Fibroblast of lung (primary cell): Measurements from ENCODE around the gene EMILIN3. TPM values are rescaled to one million over a fixed set of nuclear protein-coding genes. Genes with fewer than 3 reads are reported as not detected.
A peak's percentile ranks its signal among the peaks of the same experiment; 100 is the strongest.

ENCODE experiments used
- DNase-seq, 2 donors: peaks; one replicate each; pipeline versions ENCODE4 v3.0.0 to v3.0.0-alpha.2; 2010; ENCODE audit warnings: low read depth in 2 of 2
- H2AFZ ChIP-seq: 2 replicates; pipeline ENCODE4 v1.5.1; 2012; ENCODE audit warnings: low read length, control low read depth, inconsistent platforms
- H3K27ac ChIP-seq: 2 replicates; pipeline ENCODE4 v1.5.1; 2011; ENCODE audit warnings: low read length, control low read depth; ENCODE audit not compliant: insufficient read depth
- H3K27me3 ChIP-seq: 2 replicates; pipeline ENCODE4 v1.5.1; 2011; ENCODE audit warnings: mild to moderate bottlenecking, low read length; ENCODE audit not compliant: control insufficient read depth, insufficient read depth
- H3K36me3 ChIP-seq: 2 replicates; pipeline ENCODE4 v1.5.1; 2011; ENCODE audit warnings: low read length; ENCODE audit not compliant: control insufficient read depth, insufficient read depth
- H3K4me1 ChIP-seq: 2 replicates; pipeline ENCODE4 v1.5.1; 2011; ENCODE audit warnings: low read length; ENCODE audit not compliant: control insufficient read depth, insufficient read depth; ENCODE audit errors: extremely low read depth
- H3K4me2 ChIP-seq: 2 replicates; pipeline ENCODE4 v1.5.1; 2011; ENCODE audit warnings: low read length, control low read depth; ENCODE audit not compliant: insufficient read depth; ENCODE audit errors: extremely low read depth
- H3K4me3 ChIP-seq, 4 experiments: fragments of 200-600 bp in 1 of 4; sonication (generic) in 1 of 4; replicated peaks in 1 of 4; 2 replicates each; pipeline ENCODE4 v1.5.1; 2011 to 2016; ENCODE audit warnings: low read length in 4 of 4, low read depth in 3 of 4, mild to moderate bottlenecking in 3 of 4, control low read depth in 2 of 4, inconsistent platforms in 1 of 4, mixed read lengths in 1 of 4; ENCODE audit not compliant: insufficient read depth in 1 of 4; ENCODE audit errors: control extremely low read depth in 1 of 4
- H3K79me2 ChIP-seq: 2 replicates; pipeline ENCODE4 v1.5.1; 2012; ENCODE audit warnings: mild to moderate bottlenecking, low read length, inconsistent platforms; ENCODE audit not compliant: control insufficient read depth, insufficient read depth
- H3K9ac ChIP-seq: 2 replicates; pipeline ENCODE4 v1.5.1; 2011; ENCODE audit warnings: mild to moderate bottlenecking, low read length, control low read depth; ENCODE audit not compliant: insufficient read depth
- H3K9me3 ChIP-seq: 2 replicates; pipeline ENCODE4 v1.5.1; 2012; ENCODE audit warnings: low read depth, low read length; ENCODE audit not compliant: control insufficient read depth, insufficient read depth
- H4K20me1 ChIP-seq: 2 replicates; pipeline ENCODE4 v1.5.1; 2011; ENCODE audit warnings: low read length; ENCODE audit not compliant: control insufficient read depth, insufficient read depth; ENCODE audit errors: extremely low read depth
- CTCF ChIP-seq, 2 donors: IDR thresholded peaks in 1 of 2; conservative IDR thresholded peaks in 1 of 2; 1 replicate in 1 of 2; 2 replicates in 1 of 2; pipeline ENCODE4 v1.5.1; 2011 to 2012; ENCODE audit warnings: low read length in 2 of 2, control low read depth in 1 of 2, inconsistent platforms in 1 of 2, low read depth in 1 of 2, mild to moderate bottlenecking in 1 of 2
- EZH2 ChIP-seq: IDR thresholded peaks from 2 replicates; pipeline ENCODE4 v1.5.1; 2012; ENCODE audit warnings: low read length, control low read depth, mild to moderate bottlenecking; ENCODE audit errors: missing control alignments
- polyA plus RNA-seq, 2 donors: library from polyadenylated mRNA; depleted of rRNA in 1 of 2; stranded (reverse) in 1 of 2; unstranded in 1 of 2; fragments of >200 nt; gene quantifications; 2 replicates each; pipeline ENCODE4 v1.2.1, GENCODE V29; 2011 to 2012; ENCODE audit warnings: missing spikeins in 1 of 2
- total RNA-seq: library from RNA; depleted of rRNA; stranded (reverse); fragments of >200 nt; gene quantifications from 2 replicates; pipeline ENCODE4 v1.2.1, GENCODE V29; 2014

The EMILIN3 gene
- total and polyA plus RNA-seq, 2 donors (not counting 1 experiment from before 2014, with no cell fraction given) = 0.05 to 0.17 TPM

- no peak overlapping the region for H3K4me2 ChIP-seq
- H3K4me3 ChIP-seq = no peak overlapping the region
- no peak overlapping the region for H3K27ac ChIP-seq
- H3K9ac ChIP-seq = no peak overlapping the region
- no peaks in the 10 kb centered on the region for H4K20me1 ChIP-seq
- H3K79me2 ChIP-seq = no peaks in the 10 kb centered on the region
- TF ChIP-seq EZH2 (peak; percentile 88), CTCF (conservative IDR thresholded peaks at IDR 0.05 in 1 of 2, IDR thresholded peaks at IDR 0.05 in 1 of 2; ENCODE audit: low read depth in 1 of 2, low read length in 2 of 2) (no peak)
- no peaks in the 10 kb centered on the region for H3K4me1 ChIP-seq
- no peaks in the 10 kb centered on the region for H3K9me3 ChIP-seq
- DNase-seq = no peak
- H2AFZ ChIP-seq = no peak overlapping the region
- H3K36me3 ChIP-seq = no peaks in the 10 kb centered on the region
- peaks cover 32% of the 10 kb centered on the region for H3K27me3 ChIP-seq
Measured at GRCh38 chr20:41365777-41366545, 657 bp downstream of the EMILIN3 start.

DNA sequence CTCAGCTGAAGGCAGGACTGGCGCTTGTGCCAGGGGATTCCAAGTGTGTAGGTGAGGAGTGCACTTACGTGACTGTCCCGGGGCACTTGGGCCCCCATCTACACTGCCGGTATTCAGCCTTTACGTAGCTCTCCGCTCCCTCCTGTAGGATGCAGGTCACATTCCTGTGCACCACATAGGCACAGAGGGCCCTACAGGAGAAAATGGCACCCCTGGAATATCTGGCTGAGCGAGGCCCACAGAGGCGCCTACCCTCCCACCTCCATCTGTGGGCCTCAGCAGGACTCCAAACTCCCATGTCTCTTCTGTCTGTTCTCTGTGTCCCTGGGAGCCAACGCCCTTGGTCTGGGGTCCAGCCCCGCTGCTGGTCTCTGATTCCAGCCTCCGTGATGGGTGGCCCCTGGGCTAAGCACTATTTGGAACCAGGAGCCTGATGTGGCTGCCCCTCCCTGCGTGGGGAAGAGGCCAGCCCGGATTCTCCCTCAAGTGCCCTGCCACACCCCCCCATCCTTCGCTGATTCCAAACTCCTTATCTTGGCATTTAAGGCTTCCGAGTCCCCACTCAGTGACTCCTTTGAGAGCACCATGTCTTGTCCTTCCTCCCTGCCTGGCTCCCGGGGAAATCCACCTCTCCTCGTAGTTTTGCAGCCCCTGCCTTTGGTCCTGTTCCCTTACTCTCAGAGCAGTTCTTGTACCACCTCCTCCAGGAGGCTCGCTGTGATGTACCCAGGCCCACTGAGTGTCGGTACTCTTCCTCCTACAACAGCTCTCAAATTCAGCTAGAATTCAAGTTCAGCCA lies 1.5 kb downstream of the EMILIN3 start:
- no peak for DNase-seq
- no peaks in the 10 kb centered on the region for H3K79me2 ChIP-seq

More for the DNA sequence above, 1.5 kb downstream of the EMILIN3 start:
- Histone ChIP-seq H2AFZ (no peak overlapping the region), H3K9ac (no peak overlapping the region), H3K27me3 (peaks cover 32% of the 10 kb centered on the region), H3K4me2 (no peak overlapping the region), H3K36me3 (no peaks in the 10 kb centered on the region), H4K20me1 (no peaks in the 10 kb centered on the region), H3K27ac (no peak overlapping the region), H3K4me3 (no peak overlapping the region), H3K9me3 (no peaks in the 10 kb centered on the region), H3K4me1 (no peaks in the 10 kb centered on the region)
- TF ChIP-seq CTCF (conservative IDR thresholded peaks at IDR 0.05 in 1 of 2, IDR thresholded peaks at IDR 0.05 in 1 of 2; ENCODE audit: low read depth in 1 of 2, low read length in 2 of 2) (no peak), EZH2 (no peak)
